DMS53 (cell line): ENCODE measurements around the gene KIFBP.
"Not testable (repeated sequence)": the region's sequence is repeated elsewhere in the genome, so short reads cannot be mapped to it uniquely, and the experiment has no call there.

Experiments
- DNase-seq: peaks from one replicate; lab custom pipeline; 2025; lab: John Stamatoyannopoulos, UW

Gene KIFBP, protein sequence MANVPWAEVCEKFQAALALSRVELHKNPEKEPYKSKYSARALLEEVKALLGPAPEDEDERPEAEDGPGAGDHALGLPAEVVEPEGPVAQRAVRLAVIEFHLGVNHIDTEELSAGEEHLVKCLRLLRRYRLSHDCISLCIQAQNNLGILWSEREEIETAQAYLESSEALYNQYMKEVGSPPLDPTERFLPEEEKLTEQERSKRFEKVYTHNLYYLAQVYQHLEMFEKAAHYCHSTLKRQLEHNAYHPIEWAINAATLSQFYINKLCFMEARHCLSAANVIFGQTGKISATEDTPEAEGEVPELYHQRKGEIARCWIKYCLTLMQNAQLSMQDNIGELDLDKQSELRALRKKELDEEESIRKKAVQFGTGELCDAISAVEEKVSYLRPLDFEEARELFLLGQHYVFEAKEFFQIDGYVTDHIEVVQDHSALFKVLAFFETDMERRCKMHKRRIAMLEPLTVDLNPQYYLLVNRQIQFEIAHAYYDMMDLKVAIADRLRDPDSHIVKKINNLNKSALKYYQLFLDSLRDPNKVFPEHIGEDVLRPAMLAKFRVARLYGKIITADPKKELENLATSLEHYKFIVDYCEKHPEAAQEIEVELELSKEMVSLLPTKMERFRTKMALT

DNA sequence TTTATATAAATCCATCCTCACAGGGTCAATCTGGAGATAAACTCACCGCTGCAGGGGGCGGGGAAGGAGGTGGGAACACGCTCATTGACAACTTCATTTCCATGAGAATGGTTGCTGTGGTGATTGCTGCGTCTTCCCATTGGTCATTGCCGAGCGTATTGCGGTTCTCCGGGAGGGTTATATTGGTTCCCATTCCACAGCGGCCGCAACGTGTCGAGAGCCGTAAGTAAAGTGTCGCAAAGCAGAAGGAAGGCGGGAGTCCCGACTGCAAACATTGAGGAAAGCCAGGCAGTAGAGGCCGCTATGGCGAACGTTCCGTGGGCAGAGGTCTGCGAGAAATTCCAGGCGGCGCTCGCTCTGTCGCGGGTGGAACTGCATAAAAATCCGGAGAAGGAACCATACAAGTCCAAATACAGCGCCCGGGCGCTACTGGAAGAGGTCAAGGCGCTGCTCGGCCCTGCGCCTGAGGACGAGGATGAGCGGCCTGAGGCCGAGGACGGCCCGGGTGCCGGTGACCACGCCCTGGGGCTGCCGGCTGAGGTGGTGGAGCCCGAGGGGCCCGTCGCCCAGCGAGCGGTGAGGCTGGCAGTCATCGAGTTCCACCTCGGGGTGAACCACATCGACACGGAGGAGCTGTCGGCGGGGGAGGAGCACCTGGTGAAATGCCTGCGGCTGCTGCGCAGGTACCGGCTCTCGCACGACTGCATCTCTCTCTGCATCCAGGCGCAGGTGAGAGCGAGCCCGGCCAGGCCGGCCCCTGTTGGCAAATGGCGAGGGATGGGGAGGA is at the start of gene KIFBP:
TSS of gene KIFBP (plus strand) at position 274 of the 787 bp plus-strand sequence. CDS start at position 304, 30 bp downstream.
- peak; percentile 99 for DNase-seq

DNA sequence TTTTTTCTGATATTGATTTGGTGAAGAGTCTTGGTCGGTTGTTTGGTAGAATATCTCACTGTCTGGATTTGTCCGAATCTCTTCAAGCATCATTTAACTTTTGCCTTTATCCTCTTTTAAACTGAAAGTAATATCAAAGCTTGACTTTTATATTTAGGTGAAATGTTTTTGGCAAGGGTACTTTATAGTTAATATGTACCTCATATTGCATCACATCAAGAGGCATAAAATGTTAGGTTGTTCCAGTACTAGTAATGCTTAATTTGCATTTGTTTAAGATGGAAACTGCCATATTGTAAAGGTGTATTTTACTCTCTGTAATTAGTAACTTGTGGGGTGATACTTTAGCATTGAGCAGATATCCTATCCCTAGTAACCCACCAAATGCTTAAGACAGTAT is 49.7 kb upstream of the KIFBP start:
- DNase-seq = no peak

DNA sequence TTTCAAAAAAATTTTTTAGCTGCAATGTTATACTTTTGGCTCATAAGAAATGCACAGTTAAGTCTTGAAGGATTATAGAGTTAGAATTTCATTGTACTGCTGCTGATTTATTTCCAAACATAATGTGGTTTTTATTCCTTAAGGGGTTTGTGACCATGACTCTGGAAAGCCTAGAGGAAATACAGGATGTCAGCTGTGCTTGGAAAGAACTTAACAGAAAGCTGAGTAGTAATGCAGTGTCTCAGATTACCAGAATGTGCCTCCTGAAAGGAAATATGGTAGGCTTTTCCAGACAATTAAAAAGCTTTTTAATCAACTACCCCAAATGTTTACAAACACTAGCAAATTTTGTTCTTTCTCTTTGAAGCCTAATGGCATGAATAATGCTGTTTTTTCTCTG is 47.7 kb upstream of the KIFBP start:
- DNase-seq = not testable (repeated sequence)

DNA sequence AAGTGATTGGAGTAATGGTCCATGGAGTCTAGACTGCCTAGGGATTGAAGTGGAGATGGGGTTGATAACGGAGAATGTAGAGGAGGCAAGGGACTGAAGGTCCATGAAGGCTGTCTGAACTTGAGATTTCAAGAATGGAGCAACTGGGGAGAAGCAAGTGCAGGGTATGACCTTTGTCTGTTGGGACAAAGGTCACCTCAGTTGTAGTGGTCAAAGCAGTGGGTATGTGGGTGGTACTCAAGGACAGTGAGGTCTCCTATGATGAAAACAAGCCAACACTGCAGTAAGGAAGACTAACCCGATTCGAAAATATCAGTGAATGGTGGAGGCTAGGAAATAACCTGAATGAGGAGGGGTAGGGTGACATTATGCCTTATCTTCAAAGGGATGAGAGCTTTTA is 38.0 kb upstream of the KIFBP start:
- DNase-seq = no peak

DNA sequence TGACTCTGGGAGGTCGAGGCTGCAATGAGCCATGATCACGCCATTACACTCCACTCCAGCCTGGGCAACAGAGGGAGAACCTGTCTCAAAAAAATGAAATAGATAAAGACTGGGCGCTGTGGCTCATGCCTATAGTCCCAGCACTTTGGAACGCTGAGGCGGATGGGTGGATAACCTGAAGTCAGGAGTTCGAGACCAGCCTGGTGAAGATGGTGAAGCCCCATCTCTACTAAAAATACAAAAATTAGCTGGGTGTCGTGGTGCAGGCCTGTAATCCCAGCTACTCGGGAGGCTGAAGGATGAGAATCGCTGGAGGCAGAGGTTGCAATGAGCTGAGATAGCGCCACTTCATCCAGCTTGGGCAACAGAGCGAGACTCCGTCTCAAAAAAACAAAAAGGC is 33.7 kb upstream of the KIFBP start:
- peak; percentile 32 for DNase-seq

DNA sequence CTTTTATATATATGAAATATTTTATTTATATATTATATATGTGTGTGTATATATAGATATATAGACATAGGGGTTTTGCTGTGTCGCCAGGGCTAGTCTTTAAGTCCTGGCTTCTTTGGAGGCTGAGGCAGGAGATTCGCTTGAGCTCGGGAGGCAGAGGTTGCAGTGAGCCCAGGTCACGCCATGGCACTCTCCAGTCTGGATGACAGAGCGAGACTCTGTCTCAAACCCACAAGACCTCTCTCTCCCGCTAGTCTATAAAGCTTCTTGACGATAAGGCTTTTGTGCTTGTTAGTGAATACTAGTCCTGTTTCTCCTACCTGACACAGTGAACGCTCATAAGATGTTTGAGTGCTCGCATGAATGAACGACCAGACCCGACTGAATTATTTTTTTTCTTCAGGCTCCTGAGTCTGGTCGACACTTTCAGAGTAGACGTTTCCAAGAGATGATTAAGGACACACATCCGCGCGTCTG is 33.2 kb upstream of the KIFBP start:
- DNase-seq = peak; percentile 86

DNA sequence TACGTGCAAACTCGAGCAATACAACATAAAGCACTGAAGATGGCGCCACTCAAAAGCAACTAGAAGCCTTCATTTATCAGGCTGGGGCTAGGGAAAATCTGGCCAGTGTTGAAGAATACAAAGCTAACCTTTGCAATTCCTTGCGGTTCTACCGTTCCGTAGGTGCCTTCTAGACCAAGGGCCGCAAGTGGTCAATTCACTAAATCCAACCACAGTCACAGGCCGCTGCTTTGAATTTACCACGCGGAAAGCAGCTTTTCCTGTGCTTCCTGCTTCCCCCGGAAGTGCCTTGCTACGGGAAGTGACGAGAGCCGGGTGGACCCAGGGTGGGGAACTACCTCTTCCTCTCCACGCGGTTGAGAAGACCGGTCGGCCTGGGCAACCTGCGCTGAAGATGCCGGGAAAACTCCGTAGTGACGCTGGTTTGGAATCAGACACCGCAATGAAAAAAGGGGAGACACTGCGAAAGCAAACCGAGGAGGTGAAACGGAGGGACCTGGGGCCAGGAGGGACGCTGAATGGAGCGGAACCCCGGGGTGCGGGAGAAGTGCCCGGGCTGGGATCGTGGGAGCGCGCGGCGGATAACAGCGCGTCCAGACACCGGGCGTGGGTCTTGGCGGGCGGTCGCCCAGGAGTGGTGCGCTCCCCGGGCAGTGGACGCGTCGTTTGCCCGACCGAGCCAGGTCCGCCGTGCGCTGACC is 32.6 kb upstream of the KIFBP start, which contains the start of gene DDX21:
TSS of gene DDX21 (plus strand) at position 339 of the 701 bp plus-strand sequence. CDS start at position 395, 56 bp downstream.
- DNase-seq = peak; percentile 97

DNA sequence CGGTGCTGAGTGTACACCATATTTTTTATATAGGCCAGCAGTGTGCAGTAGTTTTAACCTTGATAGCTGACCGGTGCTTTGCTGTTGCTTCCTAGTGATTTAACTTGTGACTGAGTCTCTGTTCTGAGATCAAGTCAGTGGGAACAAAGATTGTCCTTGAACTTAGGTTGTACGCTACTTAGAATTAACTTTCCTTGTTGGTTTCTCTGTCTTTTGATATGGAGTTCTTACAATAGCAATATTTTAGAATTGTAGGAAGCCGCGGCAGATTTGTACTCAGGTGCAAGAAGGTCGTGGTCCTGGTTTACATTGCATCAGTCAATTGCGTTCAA is 31.4 kb upstream of the KIFBP start:
- DNase-seq = no peak

DNA sequence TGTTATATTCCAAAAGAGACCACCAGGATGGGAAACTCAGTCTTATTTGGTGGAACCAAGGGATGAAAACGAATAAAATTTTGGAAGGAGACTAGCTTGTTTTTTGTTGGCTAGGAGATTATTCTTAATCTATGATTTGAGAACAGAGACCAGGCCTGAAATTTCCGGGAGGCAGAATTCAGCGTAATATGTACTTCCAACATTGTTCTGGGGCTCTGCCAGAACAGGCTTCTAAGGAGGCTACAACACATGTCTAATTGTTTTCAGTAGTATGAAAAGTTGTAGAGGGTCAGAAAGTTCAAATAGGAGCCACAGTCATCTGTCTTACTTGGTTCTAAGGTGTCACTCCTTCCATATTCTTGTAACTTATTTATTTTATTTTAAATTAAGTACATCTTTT is 30.9 kb upstream of the KIFBP start:
- DNase-seq = no peak

DNA sequence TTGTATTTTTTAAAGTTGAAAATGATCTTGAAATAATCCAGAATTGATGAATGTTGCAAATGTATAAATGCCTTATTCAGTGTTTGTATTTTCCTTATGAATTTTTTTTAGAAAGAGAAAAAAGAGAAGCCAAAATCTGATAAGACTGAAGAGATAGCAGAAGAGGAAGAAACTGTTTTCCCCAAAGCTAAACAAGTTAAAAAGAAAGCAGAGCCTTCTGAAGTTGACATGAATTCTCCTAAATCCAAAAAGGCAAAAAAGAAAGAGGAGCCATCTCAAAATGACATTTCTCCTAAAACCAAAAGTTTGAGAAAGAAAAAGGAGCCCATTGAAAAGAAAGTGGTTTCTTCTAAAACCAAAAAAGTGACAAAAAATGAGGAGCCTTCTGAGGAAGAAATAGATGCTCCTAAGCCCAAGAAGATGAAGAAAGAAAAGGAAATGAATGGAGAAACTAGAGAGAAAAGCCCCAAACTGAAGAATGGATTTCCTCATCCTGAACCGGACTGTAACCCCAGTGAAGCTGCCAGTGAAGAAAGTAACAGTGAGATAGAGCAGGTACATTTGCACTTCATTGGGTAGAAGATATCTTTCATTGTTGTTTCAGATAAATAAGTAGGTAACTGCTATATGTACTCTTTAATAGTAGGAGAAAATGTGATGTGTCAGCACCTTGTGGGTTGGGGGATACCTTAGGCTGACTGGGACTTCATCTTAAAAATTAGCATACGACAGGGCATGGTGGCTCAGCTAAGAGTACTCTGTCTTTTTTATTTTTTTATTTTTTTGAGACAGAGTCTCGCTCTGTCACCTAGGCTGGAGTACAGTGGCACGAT is 28.7 kb upstream of the KIFBP start:
- DNase-seq = no peak

DNA sequence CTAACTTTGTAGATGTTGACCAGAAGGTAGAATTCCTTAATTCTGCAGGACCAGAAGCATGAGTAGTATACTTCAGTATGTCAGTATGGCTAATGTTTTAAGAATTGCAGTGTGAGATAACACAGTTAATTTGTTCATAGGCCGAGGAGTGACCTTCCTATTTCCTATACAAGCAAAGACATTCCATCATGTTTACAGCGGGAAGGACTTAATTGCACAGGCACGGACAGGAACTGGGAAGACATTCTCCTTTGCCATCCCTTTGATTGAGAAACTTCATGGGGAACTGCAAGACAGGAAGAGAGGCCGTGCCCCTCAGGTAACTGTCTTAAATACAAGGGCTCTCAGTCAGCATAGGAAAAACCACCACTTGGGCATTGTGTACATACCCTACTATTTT is 25.5 kb upstream of the KIFBP start:
- no peak for DNase-seq

DNA sequence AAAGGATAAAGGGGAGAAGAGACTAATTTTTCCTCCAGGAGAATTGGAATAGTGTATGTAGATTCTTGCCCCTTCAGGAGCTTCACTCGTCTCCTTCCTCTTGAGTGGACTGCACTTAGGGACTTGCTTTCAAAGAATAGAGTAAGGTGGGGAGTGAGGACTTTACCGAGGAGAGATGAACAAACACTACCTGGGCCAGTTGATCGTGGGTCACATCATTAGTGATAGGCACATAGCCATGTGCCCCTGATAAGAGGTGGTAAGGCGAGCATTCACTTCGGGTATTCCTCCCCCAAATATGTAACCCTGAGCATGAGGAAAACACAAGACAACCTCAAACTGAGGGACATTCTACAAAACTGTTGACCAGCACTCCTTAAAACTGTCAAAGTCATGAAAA is 14.6 kb upstream of the KIFBP start:
- DNase-seq = no peak

DNA sequence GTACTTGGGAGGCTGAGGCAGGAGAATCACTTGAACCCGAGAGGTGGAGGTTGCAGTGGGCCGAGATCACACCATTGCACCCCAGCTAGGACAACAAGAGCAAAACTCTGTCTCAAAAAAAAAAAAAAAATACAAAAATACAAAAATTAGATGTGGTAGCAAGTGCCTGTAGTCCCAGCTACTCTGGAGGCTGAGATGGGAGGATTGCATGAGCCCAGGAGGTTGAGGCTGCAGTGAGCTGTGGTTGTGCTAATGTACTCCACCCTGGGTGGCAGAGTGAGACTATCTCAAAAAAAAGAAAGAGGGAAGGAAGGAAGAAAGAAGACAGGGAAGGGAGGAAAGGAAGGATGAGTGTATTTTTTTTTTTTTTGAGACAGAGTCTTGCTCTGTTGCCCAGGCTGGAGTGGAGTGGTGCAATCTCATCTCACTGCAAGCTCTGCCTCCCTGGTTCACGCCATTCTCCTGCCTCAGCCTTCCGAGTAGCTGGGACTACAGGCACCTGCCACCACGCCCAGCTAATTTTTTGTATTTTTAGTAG is 12.6 kb upstream of the KIFBP start:
- not testable (repeated sequence) for DNase-seq

DNA sequence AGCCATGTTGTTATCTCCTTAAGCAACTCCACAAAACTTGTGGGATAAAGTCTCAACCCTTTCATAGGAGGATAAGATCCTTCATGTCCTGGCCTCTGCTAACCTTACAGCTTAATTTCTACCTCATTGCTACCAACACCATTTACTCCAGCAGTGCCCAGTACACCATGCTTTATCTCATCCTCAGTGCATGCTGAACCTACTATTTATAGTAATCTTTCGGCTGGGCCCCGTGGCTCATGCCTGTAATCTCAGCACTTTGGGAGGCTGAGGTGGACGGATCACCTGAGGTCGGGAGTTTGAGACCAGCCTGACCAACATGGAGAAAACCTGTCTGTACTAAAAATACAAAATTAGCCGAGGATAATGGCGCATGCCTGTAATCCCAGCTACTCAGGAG is 8.9 kb upstream of the KIFBP start:
- DNase-seq = not testable (repeated sequence)

DNA sequence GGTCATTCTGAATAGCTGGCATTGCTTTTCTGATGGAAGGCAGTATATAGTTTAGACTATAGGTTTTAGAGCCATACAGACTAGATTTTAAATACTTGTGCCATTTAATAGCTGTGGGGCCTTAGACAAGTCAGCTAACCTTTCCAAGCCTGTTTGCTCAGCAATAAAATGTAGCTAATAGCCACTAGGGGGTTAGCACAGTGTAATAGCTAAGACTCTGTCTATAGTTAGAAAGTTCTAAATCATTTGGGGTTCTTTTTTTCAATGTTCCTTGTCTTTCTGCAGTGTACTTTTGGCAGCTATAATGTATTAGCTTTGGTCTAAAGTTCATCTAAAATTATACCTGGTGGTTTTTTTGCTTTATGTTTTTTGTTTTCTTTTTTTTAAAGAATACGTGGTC is 7.5 kb upstream of the KIFBP start:
- DNase-seq = peak; percentile 30

DNA sequence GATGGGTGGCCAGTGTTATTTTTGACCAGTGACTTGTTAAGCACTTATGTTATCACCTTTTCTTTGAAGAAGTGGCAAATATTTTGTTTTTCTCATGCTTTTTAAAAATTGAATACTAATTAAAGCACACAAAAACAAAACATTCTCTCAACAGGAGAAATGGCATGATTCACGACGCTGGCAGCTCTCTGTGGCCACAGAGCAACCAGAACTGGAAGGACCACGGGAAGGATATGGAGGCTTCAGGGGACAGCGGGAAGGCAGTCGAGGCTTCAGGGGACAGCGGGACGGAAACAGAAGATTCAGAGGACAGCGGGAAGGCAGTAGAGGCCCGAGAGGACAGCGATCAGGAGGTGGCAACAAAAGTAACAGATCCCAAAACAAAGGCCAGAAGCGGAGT is 6.2 kb upstream of the KIFBP start:
- no peak for DNase-seq

DNA sequence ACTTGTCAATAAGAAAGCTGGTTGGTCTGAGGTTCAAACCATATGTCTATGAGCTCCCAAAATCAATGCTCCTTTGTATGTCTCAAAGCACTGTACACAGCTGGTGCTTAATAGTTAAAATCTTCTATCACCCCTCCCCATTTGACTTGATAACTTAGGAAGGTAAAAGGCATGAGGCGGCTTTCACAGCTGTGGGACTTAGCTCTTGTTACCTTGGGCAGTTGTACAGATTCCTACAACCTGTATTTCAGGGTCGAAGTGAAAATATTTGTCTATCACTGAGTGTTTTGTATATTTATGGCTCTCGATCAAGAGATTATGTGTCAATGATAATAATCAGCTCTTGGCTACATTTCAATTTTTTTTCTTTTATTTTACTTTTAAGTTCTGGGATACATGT is 992 bp upstream of the KIFBP start:
- peak; percentile 49 for DNase-seq

DNA sequence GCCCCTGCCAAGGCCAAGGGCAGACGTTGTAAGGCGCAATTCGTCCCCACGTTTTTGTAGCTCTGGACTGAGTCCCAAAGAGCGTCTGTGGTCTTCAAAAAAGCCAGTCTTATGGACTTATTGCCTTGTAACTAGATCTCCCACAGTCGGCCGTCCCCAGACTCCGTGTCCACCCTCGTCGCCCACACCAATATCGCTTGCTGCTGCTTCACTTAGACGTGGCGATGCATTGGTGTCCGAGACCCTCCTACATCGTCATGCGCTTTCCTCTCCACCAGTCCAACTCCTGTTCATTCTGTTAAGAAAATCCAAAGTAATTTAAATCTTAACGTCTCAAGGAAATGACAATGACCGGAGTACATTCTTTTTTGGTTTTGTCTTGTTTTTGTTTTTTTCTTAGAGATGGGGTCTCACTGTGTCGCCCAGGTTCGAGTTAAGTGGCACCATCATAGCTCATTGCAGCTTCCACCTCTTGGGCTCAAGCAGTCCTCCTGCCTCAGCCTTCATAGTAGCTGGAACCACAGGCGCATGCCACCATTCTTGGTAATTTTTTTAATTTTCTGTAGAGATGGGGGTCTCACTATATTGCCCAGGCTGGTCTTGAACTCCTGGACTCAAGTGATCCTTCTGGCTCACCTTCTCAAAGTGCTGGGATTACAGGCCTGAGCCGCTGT is 851 bp downstream of the KIFBP start:
- no peak for DNase-seq

DNA sequence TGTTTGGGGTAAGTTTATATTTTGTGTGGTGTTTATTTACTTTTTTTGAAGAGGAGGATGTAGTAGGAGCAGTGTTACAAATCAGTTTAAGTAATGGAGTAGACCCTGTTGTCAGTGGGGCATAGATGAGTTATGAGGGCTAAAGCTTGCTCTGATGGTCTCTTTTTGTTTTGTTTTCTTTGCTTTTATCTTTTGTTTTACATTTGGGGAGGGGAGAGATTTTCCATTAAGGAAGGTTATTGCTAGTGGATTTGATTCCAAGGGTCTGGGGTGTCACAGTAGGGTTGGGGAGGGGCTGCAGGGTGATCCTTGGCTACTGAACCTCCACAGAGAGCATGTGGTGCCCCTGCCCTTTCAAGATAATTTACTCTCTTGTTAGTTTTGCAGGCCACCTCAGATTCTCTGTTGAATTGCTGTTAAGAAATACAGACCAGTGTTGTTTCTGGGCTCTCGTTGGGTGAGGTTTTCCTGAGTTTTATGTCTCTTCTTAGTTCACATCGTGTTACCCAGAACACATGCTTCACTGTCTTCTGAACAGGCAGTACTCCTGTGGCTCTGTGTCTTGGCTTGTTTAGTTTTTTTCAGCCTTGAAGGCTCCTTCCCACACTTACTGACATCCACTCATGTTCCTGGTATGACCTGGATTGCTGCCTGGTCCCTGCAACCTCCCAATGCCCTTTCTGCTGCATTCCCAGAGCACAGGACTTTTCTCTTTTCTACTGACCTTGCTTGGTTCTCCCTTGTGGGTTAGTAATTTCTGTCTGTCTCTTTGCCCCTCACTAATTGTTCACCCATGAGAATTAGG is 4.2 kb downstream of the KIFBP start:
- DNase-seq = no peak
